SJSA1 (cell line): ENCODE data around the gene TPRKB. TPM values are rescaled to one million over a fixed set of nuclear protein-coding genes. Genes with fewer than 3 reads are reported as not detected.
"Not testable (repeated sequence)": the region's sequence is repeated elsewhere in the genome, so short reads cannot be mapped to it uniquely, and the experiment has no call there.

Source experiments
- DNase-seq, 2 experiments: peaks; one replicate each; pipeline ENCODE4 v3.0.0-alpha.2; 2015 to 2020; ENCODE audit warnings: low spot score in 2 of 2, low read depth in 1 of 2
- H3K27ac ChIP-seq: fragments of 250-450 bp; sonication (Bioruptor Pico); 2 replicates; pipeline ENCODE4 v1.5.1; 2020; ENCODE audit warnings: mild to moderate bottlenecking, moderate library complexity
- H3K27me3 ChIP-seq: fragments of 250-450 bp; sonication (Bioruptor Pico); replicated peaks from 2 replicates; pipeline ENCODE4 v1.5.1; 2020; ENCODE audit warnings: mild to moderate bottlenecking, moderate library complexity
- H3K36me3 ChIP-seq: fragments of 250-450 bp; sonication (Bioruptor Pico); 2 replicates; pipeline ENCODE4 v1.5.1; 2020; ENCODE audit warnings: mild to moderate bottlenecking
- H3K4me1 ChIP-seq: fragments of 250-450 bp; sonication (Bioruptor Pico); replicated peaks from 2 replicates; pipeline ENCODE4 v1.6.1; 2021; ENCODE audit warnings: mild to moderate bottlenecking
- H3K4me3 ChIP-seq: fragments of 250-450 bp; sonication (Bioruptor Pico); 2 replicates; pipeline ENCODE4 v1.5.1; 2020; ENCODE audit warnings: mild to moderate bottlenecking
- H3K9me3 ChIP-seq: fragments of 250-450 bp; sonication (Bioruptor Pico); replicated peaks from 2 replicates; pipeline ENCODE4 v1.5.1; 2020; ENCODE audit warnings: mild to moderate bottlenecking
- total RNA-seq: library from RNA; depleted of rRNA; stranded (reverse); fragments of >200 nt; shearing (Covaris generic); gene quantifications from 2 replicates; pipeline ENCODE4 v1.2.3, GENCODE V29; 2014

TPRKB gene
- total RNA-seq, 1 experiment from 2014 or later = 85.2 TPM

DNA sequence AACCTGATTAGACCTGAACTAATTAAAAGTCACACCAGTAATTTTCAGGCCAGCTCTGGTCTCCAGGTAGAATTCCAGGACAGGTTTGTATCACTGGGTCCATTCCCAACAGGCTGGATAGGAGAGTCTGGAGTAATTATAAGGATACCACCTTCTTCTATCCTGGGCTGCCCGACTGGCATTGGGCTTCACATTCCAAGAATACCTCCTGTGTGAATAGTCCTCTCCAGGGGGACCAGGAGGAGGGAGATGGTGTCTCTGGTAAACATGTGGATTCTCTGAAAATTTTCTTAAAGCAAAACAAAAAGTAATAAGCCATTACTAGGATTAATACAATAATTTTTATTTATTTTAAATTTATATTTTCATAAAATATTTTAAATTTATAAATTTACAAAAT lies 25.4 kb upstream of the TPRKB start:
- Histone ChIP-seq H3K4me1 (no peaks in the 10 kb centered on the region), H3K27ac (no peak overlapping the region), H3K27me3 (no peaks in the 10 kb centered on the region), H3K4me3 (no peak overlapping the region), H3K9me3 (no peaks in the 10 kb centered on the region), H3K36me3 (peaks cover 71% of the 10 kb centered on the region)
- no peak for DNase-seq

GRCh38 chr2:73759904-73760303 lies 22.8 kb upstream of the TPRKB start:
- peaks cover 61% of the 10 kb centered on the region for H3K36me3 ChIP-seq
- no peaks in the 10 kb centered on the region for H3K4me1 ChIP-seq
- H3K4me3 ChIP-seq = no peak overlapping the region
- no peak for DNase-seq
- no peaks in the 10 kb centered on the region for H3K9me3 ChIP-seq
- no peak overlapping the region for H3K27ac ChIP-seq
- H3K27me3 ChIP-seq = no peaks in the 10 kb centered on the region

DNA sequence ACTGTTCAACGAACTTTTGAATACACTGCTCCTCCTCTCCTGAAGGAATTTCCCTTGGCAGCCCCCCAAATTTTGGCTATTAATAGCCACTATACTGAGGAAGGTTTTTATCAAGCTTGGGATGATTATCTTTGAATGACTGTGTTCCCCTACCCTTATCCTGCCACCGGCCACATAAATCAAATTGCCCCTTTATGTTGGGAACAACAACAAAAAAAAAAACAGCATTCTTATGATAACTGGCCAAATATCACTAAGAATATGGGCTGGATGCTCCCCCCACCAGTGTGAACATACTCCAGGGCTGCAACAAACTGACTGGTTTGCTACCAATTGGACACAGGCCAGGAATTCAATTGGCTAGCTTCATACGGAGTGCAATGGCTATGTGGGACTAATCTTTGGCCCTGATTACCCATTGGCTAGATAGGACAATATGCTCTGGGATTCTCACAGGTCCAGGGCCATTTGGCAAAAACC lies 22.2 kb upstream of the TPRKB start:
- DNase-seq = no peak
- Histone ChIP-seq H3K27ac (no peak overlapping the region), H3K36me3 (peaks cover 55% of the 10 kb centered on the region), H3K9me3 (no peaks in the 10 kb centered on the region), H3K27me3 (no peaks in the 10 kb centered on the region), H3K4me3 (no peak overlapping the region), H3K4me1 (no peaks in the 10 kb centered on the region)

DNA sequence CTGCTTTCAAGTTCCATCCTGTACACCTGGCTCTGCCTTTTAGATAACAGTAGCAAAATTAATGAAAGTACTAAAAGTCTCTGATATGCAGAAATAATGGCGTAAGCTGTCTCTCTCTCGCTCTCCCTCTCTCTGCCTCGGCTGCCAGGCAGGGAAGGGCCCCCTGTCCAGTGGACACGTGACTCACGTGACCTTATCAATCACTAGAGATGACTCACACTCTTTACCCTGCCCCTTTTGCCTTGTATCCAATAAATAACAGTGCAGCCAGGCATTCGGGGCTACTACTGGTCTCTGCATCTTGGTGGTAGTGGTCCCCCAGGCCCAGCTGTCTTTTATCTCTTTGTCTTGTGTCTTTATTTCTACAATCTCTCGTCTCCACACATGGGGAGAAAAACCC lies 17.2 kb upstream of the TPRKB start:
- not testable (repeated sequence) for H3K27ac ChIP-seq, H3K9me3 ChIP-seq, H3K27me3 ChIP-seq, H3K4me1 ChIP-seq, H3K4me3 ChIP-seq, DNase-seq
- H3K36me3 ChIP-seq = peaks cover 32% of the 10 kb centered on the region

GRCh38 chr2:73749314-73749713 lies 12.2 kb upstream of the TPRKB start:
- no peaks in the 10 kb centered on the region for H3K4me1 ChIP-seq
- no peak for DNase-seq
- H3K27ac ChIP-seq = no peak overlapping the region
- no peaks in the 10 kb centered on the region for H3K9me3 ChIP-seq
- peaks cover 16% of the 10 kb centered on the region for H3K36me3 ChIP-seq
- H3K4me3 ChIP-seq = no peak overlapping the region
- no peaks in the 10 kb centered on the region for H3K27me3 ChIP-seq

DNA sequence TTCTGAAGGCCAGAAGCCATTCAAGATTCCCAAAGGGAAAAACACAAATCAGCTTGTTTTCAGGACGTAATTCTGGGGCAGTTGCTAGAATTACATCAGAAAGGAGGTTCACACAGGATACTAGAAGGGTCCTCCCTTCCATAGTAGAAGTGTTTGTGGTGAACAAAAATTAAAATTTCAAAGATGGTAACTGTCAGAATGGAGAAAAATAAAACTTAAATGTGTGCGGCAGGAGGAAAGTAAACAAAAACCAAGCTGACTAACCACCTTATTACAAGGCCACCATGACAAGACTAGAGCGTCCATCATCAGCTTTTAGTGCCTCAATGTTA lies 9.7 kb upstream of the TPRKB start:
- Histone ChIP-seq H3K4me3 (no peak overlapping the region), H3K27ac (no peak overlapping the region), H3K36me3 (peaks cover 12% of the 10 kb centered on the region; the same call in 1 of the 2 replicates), H3K4me1 (no peaks in the 10 kb centered on the region), H3K9me3 (no peaks in the 10 kb centered on the region), H3K27me3 (no peaks in the 10 kb centered on the region)
- no peak for DNase-seq

GRCh38 chr2:73746015-73746876 lies 9.1 kb upstream of the TPRKB start:
- H3K27ac ChIP-seq = no peak overlapping the region
- no peaks in the 10 kb centered on the region for H3K27me3 ChIP-seq
- no peaks in the 10 kb centered on the region for H3K4me1 ChIP-seq
- H3K4me3 ChIP-seq = no peak overlapping the region
- H3K36me3 ChIP-seq = peaks cover 12% of the 10 kb centered on the region; the same call in 1 of the 2 replicates
- DNase-seq = no peak
- H3K9me3 ChIP-seq = no peaks in the 10 kb centered on the region

- DNase-seq = no peak
- peaks cover 6% of the 10 kb centered on the region for H3K4me1 ChIP-seq
- no peak overlapping the region for H3K4me3 ChIP-seq
- H3K27ac ChIP-seq = no peak overlapping the region
- no peaks in the 10 kb centered on the region for H3K27me3 ChIP-seq
- H3K9me3 ChIP-seq = no peaks in the 10 kb centered on the region
- H3K36me3 ChIP-seq = no peaks in the 10 kb centered on the region; the same call in 1 of the 2 replicates
These were observed 3.6 kb upstream of the TPRKB start for GRCh38 chr2:73740767-73741166.

GRCh38 chr2:73739101-73739500 lies 2.0 kb upstream of the TPRKB start:
- DNase-seq = no peak
- peaks cover 6% of the 10 kb centered on the region for H3K4me1 ChIP-seq
- no peaks in the 10 kb centered on the region for H3K9me3 ChIP-seq

DNA sequence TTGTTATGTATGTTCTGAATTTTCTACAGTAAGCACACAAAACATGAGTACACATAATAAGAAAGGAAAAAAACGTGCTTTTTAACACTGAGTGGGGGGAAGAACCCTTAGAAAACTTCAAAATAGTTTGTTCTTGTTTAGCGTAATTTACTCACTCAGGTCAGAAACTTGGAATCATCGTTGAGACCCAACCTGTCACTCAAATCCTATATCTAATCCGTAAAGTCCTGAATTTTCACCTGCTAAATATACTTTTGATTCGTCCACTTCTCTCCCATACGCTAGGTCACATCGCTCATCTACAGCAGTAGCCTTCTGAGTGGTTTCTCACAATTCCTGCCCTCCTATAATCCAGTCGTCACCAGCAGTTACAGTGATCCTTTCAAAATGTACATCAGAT lies 767 bp downstream of the TPRKB start:
- H3K27me3 ChIP-seq = no peaks in the 10 kb centered on the region
- H3K27ac ChIP-seq = peak overlapping the region; percentile 34; the same call in 1 of the 2 replicates
- no peaks in the 10 kb centered on the region for H3K9me3 ChIP-seq
- peaks cover 29% of the 10 kb centered on the region for H3K36me3 ChIP-seq
- no peak for DNase-seq
- peaks cover 6% of the 10 kb centered on the region for H3K4me1 ChIP-seq
- peak overlapping the region; percentile 56 for H3K4me3 ChIP-seq

More at GRCh38 chr2:73739101-73739500, 2.0 kb upstream of the TPRKB start:
- Histone ChIP-seq H3K27ac (no peak overlapping the region), H3K27me3 (no peaks in the 10 kb centered on the region), H3K36me3 (peaks cover 7% of the 10 kb centered on the region; the same call in 1 of the 2 replicates), H3K4me3 (no peak overlapping the region)

- Histone ChIP-seq H3K36me3 (peaks cover 43% of the 10 kb centered on the region), H3K4me1 (no peaks in the 10 kb centered on the region), H3K27ac (no peak overlapping the region), H3K27me3 (no peaks in the 10 kb centered on the region), H3K9me3 (no peaks in the 10 kb centered on the region), H3K4me3 (no peak overlapping the region)
- DNase-seq = no peak
These were observed 6.3 kb downstream of the TPRKB start for GRCh38 chr2:73730810-73731209.

GRCh38 chr2:73728711-73729110 lies 8.4 kb downstream of the TPRKB start:
- no peak overlapping the region for H3K27ac ChIP-seq
- no peaks in the 10 kb centered on the region for H3K9me3 ChIP-seq
- no peak overlapping the region for H3K4me3 ChIP-seq
- no peaks in the 10 kb centered on the region for H3K27me3 ChIP-seq
- H3K36me3 ChIP-seq = peaks cover 33% of the 10 kb centered on the region
- DNase-seq = no peak
- H3K4me1 ChIP-seq = no peaks in the 10 kb centered on the region

GRCh38 chr2:73728043-73728442 lies 9.1 kb downstream of the TPRKB start:
- Histone ChIP-seq H3K36me3 (peaks cover 28% of the 10 kb centered on the region), H3K9me3 (no peaks in the 10 kb centered on the region), H3K4me1 (no peaks in the 10 kb centered on the region), H3K4me3 (no peak overlapping the region), H3K27ac (no peak overlapping the region), H3K27me3 (no peaks in the 10 kb centered on the region)
- no peak for DNase-seq

DNA sequence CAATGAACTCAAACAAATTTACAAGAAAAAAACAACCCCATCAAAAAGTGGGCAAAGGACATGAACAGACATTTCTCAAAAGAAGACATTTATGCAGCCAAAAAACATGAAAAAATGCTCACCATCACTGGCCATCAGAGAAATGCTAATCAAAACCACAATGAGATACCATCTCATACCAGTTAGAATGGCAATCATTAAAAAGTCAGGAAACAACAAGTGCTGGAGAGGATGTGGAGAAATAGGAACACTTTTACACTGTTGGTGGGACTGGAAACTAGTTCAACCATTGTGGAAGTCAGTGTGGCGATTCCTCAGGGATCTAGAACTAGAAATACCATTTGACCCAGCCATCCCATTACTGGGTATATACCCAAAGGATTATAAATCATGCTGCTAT lies 10.5 kb downstream of the TPRKB start:
- H3K27me3 ChIP-seq, H3K9me3 ChIP-seq, H3K4me1 ChIP-seq, H3K4me3 ChIP-seq, DNase-seq, H3K27ac ChIP-seq: not testable (repeated sequence)
- peaks cover 17% of the 10 kb centered on the region for H3K36me3 ChIP-seq
